H1 (cell line): ENCODE measurements around the gene IPO11. TPM values are rescaled to one million over a fixed set of nuclear protein-coding genes. Genes with fewer than 3 reads are reported as not detected.

Source experiments
- CTCF ChIA-PET: fragments of 300-600 bp; sonication (Branson Sonifier 250); formaldehyde crosslinking; loops from one replicate; lab custom pipeline; 2021; ENCODE audit not compliant: partially characterized antibody; lab: Charles Lee
- POLR2A ChIA-PET: fragments of 300-600 bp; sonication (Branson Sonifier 250); formaldehyde crosslinking; loops from one replicate; lab custom pipeline; 2021; ENCODE audit warnings: inconsistent platforms; ENCODE audit not compliant: partially characterized antibody; lab: Charles Lee
- DNase-seq, 2 experiments: peaks; one replicate each; pipeline versions ENCODE4 v3.0.0 to v3.0.0-alpha.2; 2010 to 2022; ENCODE audit warnings: low spot score in 2 of 2, low read depth in 1 of 2, mixed read lengths in 1 of 2
- FAIRE-seq: peaks from 2 replicates; lab custom pipeline; 2011; peaks lifted over from hg19 to GRCh38; lab: Jason Lieb, UNC
- H2AFZ ChIP-seq: 2 replicates; pipeline ENCODE4 v1.8.1; 2012; ENCODE audit warnings: low read length, inconsistent platforms
- H2AK5ac ChIP-seq: 2 replicates; pipeline ENCODE4 v1.6.1; 2013; ENCODE audit warnings: low read depth, low read length
- H2BK120ac ChIP-seq: replicated peaks from 2 replicates; pipeline ENCODE3; 2013; ENCODE audit warnings: low read depth, low read length, inconsistent platforms
- H2BK12ac ChIP-seq: 2 replicates; pipeline ENCODE4 v1.6.1; 2013; ENCODE audit warnings: low read depth, low read length
- H2BK15ac ChIP-seq: 2 replicates; pipeline ENCODE4 v1.6.1; 2013; ENCODE audit warnings: low read length
- H2BK20ac ChIP-seq: 2 replicates; pipeline ENCODE4 v1.6.1; 2013; ENCODE audit warnings: low read length
- H2BK5ac ChIP-seq: 2 replicates; pipeline ENCODE4 v1.6.1; 2013; ENCODE audit warnings: low read depth, low read length
- H3K14ac ChIP-seq: 2 replicates; pipeline ENCODE4 v1.6.1; 2013; ENCODE audit warnings: inconsistent platforms; ENCODE audit not compliant: insufficient read length
- H3K18ac ChIP-seq: 2 replicates; pipeline ENCODE4 v1.6.1; 2013; ENCODE audit warnings: low read length; ENCODE audit errors: extremely low read depth
- H3K23ac ChIP-seq: 2 replicates; pipeline ENCODE4 v1.6.1; 2013; ENCODE audit warnings: inconsistent platforms; ENCODE audit not compliant: insufficient read length
- H3K23me2 ChIP-seq: 2 replicates; pipeline ENCODE4 v1.6.1; 2013; ENCODE audit warnings: low read depth, low read length
- H3K27ac ChIP-seq: 2 replicates; pipeline ENCODE4 v1.6.1; 2011; ENCODE audit warnings: low read depth, low read length, inconsistent platforms
- H3K27me3 ChIP-seq, 4 experiments: replicated peaks in 1 of 4; 1 replicate in 1 of 4; 2 replicates in 3 of 4; pipeline versions ENCODE4 v1.6.1 to v1.8.1; 2011 to 2013; ENCODE audit warnings: low read length in 3 of 4, mild to moderate bottlenecking in 3 of 4, inconsistent platforms in 2 of 4, mixed read lengths in 2 of 4, moderate library complexity in 1 of 4; ENCODE audit not compliant: control insufficient read depth in 3 of 4, insufficient read depth in 3 of 4; ENCODE audit errors: extremely low read depth in 1 of 4
- H3K36me3 ChIP-seq, 4 experiments: 2 replicates each; pipeline versions ENCODE4 v1.6.1 to v1.8.1; 2011 to 2013; ENCODE audit warnings: mild to moderate bottlenecking in 4 of 4, low read length in 3 of 4, moderate library complexity in 2 of 4, control low read depth in 1 of 4, inconsistent platforms in 1 of 4; ENCODE audit not compliant: insufficient read depth in 4 of 4, control insufficient read depth in 2 of 4
- H3K4ac ChIP-seq: replicated peaks from 2 replicates; pipeline ENCODE3; 2013; ENCODE audit warnings: low read length, low read depth, mixed read lengths, inconsistent platforms; ENCODE audit not compliant: insufficient read length
- H3K4me1 ChIP-seq, 4 experiments: replicated peaks in 1 of 4; 1 replicate in 1 of 4; 2 replicates in 3 of 4; pipeline versions ENCODE4 v1.6.1 to v1.8.1; 2011 to 2013; ENCODE audit warnings: low read length in 3 of 4, inconsistent platforms in 2 of 4, mixed read lengths in 1 of 4; ENCODE audit not compliant: insufficient read depth in 4 of 4, control insufficient read depth in 3 of 4
- H3K4me2 ChIP-seq, 2 experiments: 2 replicates each; pipeline versions ENCODE4 v1.6.1 to v1.8.1; 2011 to 2013; ENCODE audit warnings: low read depth in 2 of 2, low read length in 2 of 2, control low read depth in 1 of 2, inconsistent platforms in 1 of 2, mild to moderate bottlenecking in 1 of 2; ENCODE audit not compliant: insufficient read depth in 1 of 2
- H3K4me3 ChIP-seq, 4 experiments: fragments of 200-600, 300-600 bp in 1 of 4; sonication (generic), shearing (Covaris generic), sonication (Bioruptor Twin) in 1 of 4; 2 replicates each; pipeline versions ENCODE4 v1.5.1 to v1.8.1; 2011 to 2016; ENCODE audit warnings: low read length in 4 of 4, low read depth in 3 of 4, control low read depth in 2 of 4, inconsistent platforms in 2 of 4, mild to moderate bottlenecking in 2 of 4, mixed read lengths in 1 of 4, moderate library complexity in 1 of 4; ENCODE audit not compliant: insufficient read depth in 2 of 4; ENCODE audit errors: extremely low read depth in 1 of 4
- H3K56ac ChIP-seq: replicated peaks from 2 replicates; pipeline ENCODE3; 2013; ENCODE audit warnings: low read depth, mild to moderate bottlenecking, mixed read lengths, low read length, inconsistent platforms; ENCODE audit not compliant: insufficient read length
- H3K79me1 ChIP-seq: 2 replicates; pipeline ENCODE4 v1.6.1; 2013; ENCODE audit warnings: low read depth, low read length, control low read depth
- H3K79me2 ChIP-seq, 2 experiments: 2 replicates each; pipeline versions ENCODE4 v1.6.1 to v1.8.1; 2012 to 2013; ENCODE audit warnings: low read length in 2 of 2, mild to moderate bottlenecking in 2 of 2, inconsistent platforms in 1 of 2; ENCODE audit not compliant: insufficient read depth in 2 of 2, control insufficient read depth in 1 of 2
- H3K9ac ChIP-seq, 4 experiments: replicated peaks in 1 of 4; 1 replicate in 1 of 4; 2 replicates in 3 of 4; pipeline versions ENCODE4 v1.6.1 to v1.8.1; 2011 to 2013; ENCODE audit warnings: low read depth in 3 of 4, low read length in 3 of 4, control low read depth in 2 of 4, mild to moderate bottlenecking in 2 of 4, moderate library complexity in 2 of 4, inconsistent platforms in 1 of 4; ENCODE audit errors: extremely low read depth in 1 of 4
- H3K9me3 ChIP-seq, 2 experiments: 2 replicates each; pipeline versions ENCODE4 v1.6.1 to v1.8.1; 2012 to 2013; ENCODE audit warnings: mild to moderate bottlenecking in 2 of 2, moderate library complexity in 2 of 2, control low read depth in 1 of 2, inconsistent platforms in 1 of 2, low read depth in 1 of 2, low read length in 1 of 2, mixed read lengths in 1 of 2; ENCODE audit not compliant: insufficient read depth in 2 of 2
- H4K20me1 ChIP-seq, 2 experiments: replicated peaks in 1 of 2; 2 replicates each; pipeline versions ENCODE3 to v1.8.1; 2011 to 2013; ENCODE audit warnings: inconsistent platforms in 2 of 2, low read length in 2 of 2, mild to moderate bottlenecking in 1 of 2; ENCODE audit not compliant: insufficient read depth in 2 of 2, control insufficient read depth in 1 of 2
- H4K5ac ChIP-seq: 2 replicates; pipeline ENCODE4 v1.6.1; 2013; ENCODE audit warnings: low read length, low read depth, mixed read lengths, inconsistent platforms; ENCODE audit not compliant: insufficient read length
- H4K8ac ChIP-seq: 2 replicates; pipeline ENCODE4 v1.8.0; 2013; ENCODE audit warnings: mild to moderate bottlenecking, moderate library complexity, low read length, inconsistent platforms; ENCODE audit not compliant: insufficient read depth; ENCODE audit errors: extremely low read depth
- H4K91ac ChIP-seq: replicated peaks from 2 replicates; pipeline ENCODE3; 2013; ENCODE audit warnings: low read length, mixed read lengths, inconsistent platforms; ENCODE audit not compliant: insufficient read length
- CEBPB ChIP-seq: IDR thresholded peaks from 2 replicates; pipeline ENCODE4 v1.6.1; 2012; ENCODE audit warnings: low read depth, low read length
- CHD1 ChIP-seq: IDR thresholded peaks from 2 replicates; pipeline ENCODE4 v1.6.1; 2012; ENCODE audit warnings: low read depth, low read length, improper control_type of control experiment
- CREB1 ChIP-seq: IDR thresholded peaks from 2 replicates; pipeline ENCODE4 v1.6.1; 2012; ENCODE audit warnings: inconsistent platforms
- CTCF ChIP-seq, 3 experiments: IDR thresholded peaks; 1 replicate in 2 of 3; 2 replicates in 1 of 3; pipeline versions ENCODE4 v1.5.1 to v1.6.1; 2011; ENCODE audit warnings: low read length in 3 of 3, mild to moderate bottlenecking in 3 of 3, inconsistent platforms in 2 of 3, low read depth in 1 of 3, moderate library complexity in 1 of 3; ENCODE audit not compliant: insufficient read depth in 1 of 3; ENCODE audit errors: control extremely low read depth in 1 of 3
- EGR1 ChIP-seq: IDR thresholded peaks from 2 replicates; pipeline ENCODE4 v1.6.1; 2011; ENCODE audit warnings: low read depth, low read length, borderline replicate concordance
- FOSL1 ChIP-seq: IDR thresholded peaks from 2 replicates; pipeline ENCODE4 v1.6.1; 2011; ENCODE audit warnings: mild to moderate bottlenecking, low read depth, low read length, moderate library complexity; ENCODE audit not compliant: insufficient read depth
- KDM4A ChIP-seq: IDR thresholded peaks from one replicate; pipeline ENCODE4 v1.7.1; 2012; ENCODE audit warnings: low read depth, mild to moderate bottlenecking, moderate library complexity, low read length, inconsistent platforms; ENCODE audit not compliant: severe bottlenecking
- NANOG ChIP-seq: IDR thresholded peaks from 2 replicates; pipeline ENCODE4 v1.6.1; 2011; ENCODE audit warnings: low read length, low read depth, mild to moderate bottlenecking, inconsistent platforms; ENCODE audit not compliant: insufficient read depth, poor library complexity, severe bottlenecking
- POLR2AphosphoS5 ChIP-seq: IDR thresholded peaks from 2 replicates; pipeline ENCODE4 v1.6.1; 2011; ENCODE audit warnings: low read depth, low read length
- RFX5 ChIP-seq: IDR thresholded peaks from 2 replicates; pipeline ENCODE4 v1.6.1; 2011; ENCODE audit warnings: low read depth, low read length, improper control_type of control experiment, borderline replicate concordance
- SP4 ChIP-seq: IDR thresholded peaks from 2 replicates; pipeline ENCODE4 v1.6.1; 2012; ENCODE audit warnings: low read length, inconsistent platforms
- SUZ12 ChIP-seq: fragments of 200-600 bp; sonication (generic); IDR thresholded peaks from 2 replicates; pipeline ENCODE4 v1.6.1; 2012; ENCODE audit warnings: mild to moderate bottlenecking, inconsistent platforms, low read length, moderate library complexity, mixed read lengths
- WGBS, 2 experiments: shearing (Covaris generic) in 1 of 2; methylation state at CpG; one replicate each; pipeline versions ENCODE4 v1.1.6 to v1.1.7; 2013 to 2015; ENCODE audit warnings: low lambda C conversion rate in 2 of 2, mixed read lengths in 2 of 2, inconsistent platforms in 1 of 2, low coverage in 1 of 2, missing lambda C conversion rate in 1 of 2; ENCODE audit not compliant: insufficient replicate concordance in 2 of 2, insufficient coverage in 1 of 2, insufficient read length in 1 of 2; ENCODE audit errors: extremely low coverage in 1 of 2, missing lambda C conversion rate in 1 of 2; 5-methylcytosine and 5-hydroxymethylcytosine counted together
- polyA plus RNA-seq, 7 experiments: library from polyadenylated mRNA; depleted of rRNA in 3 of 7; stranded (reverse) in 5 of 7; unstranded in 2 of 7; fragments of >200 nt in 5 of 7; fragments of 200-250 nt in 2 of 7; gene quantifications; 1 replicate in 5 of 7; 2 replicates in 1 of 7; 4 replicates in 1 of 7; pipeline versions ENCODE4 v1.2.1 to v1.2.3, GENCODE V29; 2011 to 2013; ENCODE audit warnings: missing spikeins in 2 of 7, mixed read lengths in 2 of 7
- total RNA-seq: library from RNA; stranded (reverse); fragmentation: NEBNext Ultra II Directional; extraction: Animal tissue kit (Norgen Biotek cat#: 25700); gene quantifications from 2 replicates; pipeline ENCODE4 v1.2.1, GENCODE V29; 2021

Gene IPO11
- total and polyA plus RNA-seq, 2 of the 8 experiments (the other 6 are each of a cell fraction or from before 2014, with no cell fraction given) = 23.6 to 64.4 TPM

- H4K8ac ChIP-seq = no peak overlapping the region
- H2BK15ac ChIP-seq = no peak overlapping the region
- no peak overlapping the region for H3K23ac ChIP-seq
- H3K27me3 ChIP-seq = no peaks in the 10 kb centered on the region
- ChIA-PET POLR2A (no interaction called here), CTCF (no interaction called here)
- no peak overlapping the region for H2BK12ac ChIP-seq
- H2BK120ac ChIP-seq = no peak overlapping the region
- H3K27ac ChIP-seq = no peak overlapping the region
- H3K79me1 ChIP-seq = no peaks in the 10 kb centered on the region
- no peak overlapping the region for H3K18ac ChIP-seq
- no peak overlapping the region for H2AFZ ChIP-seq
- H4K20me1 ChIP-seq = no peaks in the 10 kb centered on the region
- no peak overlapping the region for H3K4ac ChIP-seq
- no peaks in the 10 kb centered on the region for H3K79me2 ChIP-seq
- WGBS, 2 experiments = 98% methylated on average over 2 of the region's 2 CpGs; no CpG with 5 or more reads in 1 of the 2 experiments
- no peak overlapping the region for H3K56ac ChIP-seq
- no peak overlapping the region for H3K4me2 ChIP-seq
- H3K4me3 ChIP-seq = no peak overlapping the region
- no peaks in the 10 kb centered on the region for H3K9me3 ChIP-seq
- no peak overlapping the region for H3K14ac ChIP-seq
- H2AK5ac ChIP-seq = no peak overlapping the region
- no peak overlapping the region for H2BK5ac ChIP-seq
- no peak overlapping the region for H4K5ac ChIP-seq
- no peak overlapping the region for H2BK20ac ChIP-seq
- no peak overlapping the region for H4K91ac ChIP-seq
- H3K36me3 ChIP-seq = peaks cover 0 to 3% (median 0%) of the 10 kb centered on the region in 4 experiments; a peak in 2 of 8 replicates
- no peaks in the 10 kb centered on the region for H3K4me1 ChIP-seq
- H3K9ac ChIP-seq = no peak overlapping the region
- no peak for FAIRE-seq
- H3K23me2 ChIP-seq = no peaks in the 10 kb centered on the region
- no peak for DNase-seq
- no peak for TF ChIP-seq CREB1
- no peak for TF ChIP-seq SP4
- TF ChIP-seq FOSL1 = no peak
- TF ChIP-seq CEBPB = no peak
- TF ChIP-seq SUZ12 = no peak
- no peak for TF ChIP-seq NANOG
- TF ChIP-seq CHD1 = no peak
- TF ChIP-seq RFX5 = no peak
- no peak for TF ChIP-seq EGR1
- no peak for TF ChIP-seq CTCF (IDR thresholded peaks at IDR 0.05; ENCODE audit: control extremely low read depth in 1 of 3, insufficient read depth in 1 of 3, low read depth in 1 of 3, low read length in 3 of 3)
- TF ChIP-seq KDM4A = no peak
- no peak for TF ChIP-seq POLR2AphosphoS5
Observed at GRCh38 chr5:62536232-62536631, 123.7 kb downstream of the IPO11 start.
